SK-N-SH treated with all-trans-retinoic acid at 6 μM for 48 hours (cell line): Measurements from ENCODE around the gene MUS81.
A peak's percentile ranks its signal among the peaks of the same experiment; 100 is the strongest.

Experiments used
- ATAC-seq: fragments of 200-7000 bp; cut with Tn5 transposase; 3 replicates; pipeline ENCODE4 v1.9.1; 2020; ENCODE audit warnings: mild to moderate bottlenecking, moderate library complexity
- ARNTL ChIP-seq: fragments of 450-650 bp; formaldehyde crosslinking; IDR thresholded peaks from 2 replicates; pipeline ENCODE4 v1.5.0; 2020; ENCODE audit warnings: low read depth, mild to moderate bottlenecking, moderate library complexity, borderline replicate concordance
- BACH2 ChIP-seq: fragments of 250-450 bp; sonication (Bioruptor Pico); IDR thresholded peaks from 2 replicates; pipeline ENCODE4 v1.9.0; 2021; ENCODE audit warnings: mild to moderate bottlenecking, borderline replicate concordance
- CSDC2 ChIP-seq: fragments of 250-450 bp; sonication (Bioruptor Pico); IDR thresholded peaks from 2 replicates; pipeline ENCODE4 v1.5.0; 2020; ENCODE audit warnings: mild to moderate bottlenecking, moderate library complexity
- ESRRG ChIP-seq: fragments of 250-450 bp; sonication (Bioruptor Pico); IDR thresholded peaks from 2 replicates; pipeline ENCODE4 v1.6.1; 2021; ENCODE audit warnings: mild to moderate bottlenecking
- GLIS3 ChIP-seq: fragments of 250-450 bp; sonication (Bioruptor Pico); IDR thresholded peaks from 2 replicates; pipeline ENCODE4 v1.5.0; 2020; ENCODE audit warnings: mild to moderate bottlenecking, moderate library complexity
- ISL1 ChIP-seq: fragments of 250-450 bp; sonication (Bioruptor Pico); IDR thresholded peaks from 2 replicates; pipeline ENCODE4 v2.1.2; 2022; ENCODE audit warnings: mild to moderate bottlenecking, moderate library complexity
- OSR1 ChIP-seq: fragments of 250-450 bp; sonication (Bioruptor Pico); IDR thresholded peaks from 2 replicates; pipeline ENCODE4 v1.8.0; 2022; ENCODE audit warnings: moderate library complexity, mild to moderate bottlenecking, inconsistent platforms
- PPARA ChIP-seq: fragments of 250-450 bp; sonication (Bioruptor Pico); IDR thresholded peaks from 2 replicates; pipeline ENCODE4 v1.5.0; 2020; ENCODE audit warnings: mild to moderate bottlenecking, borderline replicate concordance
- RARB ChIP-seq: fragments of 250-450 bp; sonication (Bioruptor Pico); IDR thresholded peaks from 2 replicates; pipeline ENCODE4 v1.8.0; 2021; ENCODE audit warnings: mild to moderate bottlenecking, moderate library complexity
- SNAI2 ChIP-seq: fragments of 250-450 bp; sonication (Bioruptor Pico); IDR thresholded peaks from 2 replicates; pipeline ENCODE4 v1.5.0; 2020; ENCODE audit warnings: mild to moderate bottlenecking, moderate library complexity
- TCF4 ChIP-seq: fragments of 250-450 bp; sonication (Bioruptor Pico); IDR thresholded peaks from 2 replicates; pipeline ENCODE4 v1.8.0; 2021; ENCODE audit warnings: mild to moderate bottlenecking, moderate library complexity, borderline replicate concordance
- TOX ChIP-seq: fragments of 250-450 bp; sonication (Bioruptor Pico); IDR thresholded peaks from 2 replicates; pipeline ENCODE4 v1.8.0; 2021; ENCODE audit warnings: mild to moderate bottlenecking, moderate library complexity, borderline replicate concordance
- ZC3H10 ChIP-seq: fragments of 250-450 bp; sonication (Bioruptor Pico); IDR thresholded peaks from 2 replicates; pipeline ENCODE4 v1.5.1; 2021; ENCODE audit warnings: mild to moderate bottlenecking, moderate library complexity
- ZFP3 ChIP-seq: fragments of 250-450 bp; sonication (Bioruptor Pico); IDR thresholded peaks from 2 replicates; pipeline ENCODE4 v1.5.0; 2020; ENCODE audit warnings: mild to moderate bottlenecking, moderate library complexity
- ZFP30 ChIP-seq: fragments of 450-650 bp; formaldehyde crosslinking; IDR thresholded peaks from 2 replicates; pipeline ENCODE4 v1.5.0; 2022; ENCODE audit warnings: mild to moderate bottlenecking, moderate library complexity
- ZNF565 ChIP-seq: fragments of 450-650 bp; formaldehyde crosslinking; conservative IDR thresholded peaks from 2 replicates; pipeline ENCODE4 v1.5.0; 2020; ENCODE audit warnings: low read depth, mild to moderate bottlenecking, moderate library complexity
- ZNF70 ChIP-seq: fragments of 450-650 bp; formaldehyde crosslinking; IDR thresholded peaks from 2 replicates; pipeline ENCODE4 v1.5.0; 2020; ENCODE audit warnings: mild to moderate bottlenecking, moderate library complexity
- ZNF8 ChIP-seq: fragments of 450-650 bp; formaldehyde crosslinking; IDR thresholded peaks from 2 replicates; pipeline ENCODE4 v1.5.0; 2020; ENCODE audit warnings: mild to moderate bottlenecking, moderate library complexity
- TF ChIP-seq, protein P1 (sequence below): fragments of 250-450 bp; sonication (Bioruptor Pico); IDR thresholded peaks from 2 replicates; pipeline ENCODE4 v1.5.1; 2020; ENCODE audit warnings: low read depth, mild to moderate bottlenecking, moderate library complexity
- TF ChIP-seq, protein P2 (sequence below): fragments of 250-450 bp; sonication (Bioruptor Pico); IDR thresholded peaks from 2 replicates; pipeline ENCODE4 v1.8.0; 2021; ENCODE audit warnings: low read depth, mild to moderate bottlenecking, moderate library complexity, borderline replicate concordance
- TF ChIP-seq, protein P3 (sequence below): fragments of 250-450 bp; sonication (Bioruptor Pico); IDR thresholded peaks from 2 replicates; pipeline ENCODE4 v1.8.0; 2020; ENCODE audit warnings: mild to moderate bottlenecking, moderate library complexity, borderline replicate concordance
- TF ChIP-seq, protein P4 (sequence below): fragments of 250-450 bp; sonication (Bioruptor Pico); IDR thresholded peaks from 2 replicates; pipeline ENCODE4 v1.5.0; 2020; ENCODE audit warnings: mild to moderate bottlenecking, moderate library complexity
- TF ChIP-seq, protein P5 (sequence below): fragments of 250-450 bp; sonication (Bioruptor Pico); IDR thresholded peaks from 2 replicates; pipeline ENCODE4 v1.5.1; 2021; ENCODE audit warnings: mild to moderate bottlenecking, moderate library complexity

MUS81 gene

DNA sequence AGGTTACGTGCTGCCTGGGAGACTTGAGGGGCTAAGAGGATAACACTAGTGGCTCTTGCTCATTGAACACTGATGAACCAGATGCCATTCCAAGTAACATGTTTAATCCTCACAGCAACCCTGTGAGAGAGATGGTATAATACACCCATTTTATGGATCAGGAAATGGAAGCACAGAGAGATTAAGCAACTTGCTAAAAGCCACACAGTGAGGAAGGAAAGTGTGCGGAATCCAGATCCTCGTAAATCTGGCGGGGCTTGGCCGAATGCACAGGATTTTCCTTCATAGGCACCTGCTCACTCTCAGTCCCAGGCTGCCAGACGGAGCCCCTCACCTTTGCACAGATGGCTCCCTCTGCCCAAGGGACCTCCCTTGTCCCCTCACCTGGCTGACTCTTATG is 47.6 kb downstream of the MUS81 start:
- no peak for TF ChIP-seq SNAI2 (CRISPR knock-in tag)
- TF ChIP-seq, protein P1, sequence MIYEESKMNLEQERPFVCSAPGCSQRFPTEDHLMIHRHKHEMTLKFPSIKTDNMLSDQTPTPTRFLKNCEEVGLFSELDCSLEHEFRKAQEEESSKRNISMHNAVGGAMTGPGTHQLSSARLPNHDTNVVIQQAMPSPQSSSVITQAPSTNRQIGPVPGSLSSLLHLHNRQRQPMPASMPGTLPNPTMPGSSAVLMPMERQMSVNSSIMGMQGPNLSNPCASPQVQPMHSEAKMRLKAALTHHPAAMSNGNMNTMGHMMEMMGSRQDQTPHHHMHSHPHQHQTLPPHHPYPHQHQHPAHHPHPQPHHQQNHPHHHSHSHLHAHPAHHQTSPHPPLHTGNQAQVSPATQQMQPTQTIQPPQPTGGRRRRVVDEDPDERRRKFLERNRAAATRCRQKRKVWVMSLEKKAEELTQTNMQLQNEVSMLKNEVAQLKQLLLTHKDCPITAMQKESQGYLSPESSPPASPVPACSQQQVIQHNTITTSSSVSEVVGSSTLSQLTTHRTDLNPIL (CRISPR knock-in tag) = no peak
- no peak for TF ChIP-seq ZNF565 (CRISPR knock-in tag)
- TF ChIP-seq, protein P2, sequence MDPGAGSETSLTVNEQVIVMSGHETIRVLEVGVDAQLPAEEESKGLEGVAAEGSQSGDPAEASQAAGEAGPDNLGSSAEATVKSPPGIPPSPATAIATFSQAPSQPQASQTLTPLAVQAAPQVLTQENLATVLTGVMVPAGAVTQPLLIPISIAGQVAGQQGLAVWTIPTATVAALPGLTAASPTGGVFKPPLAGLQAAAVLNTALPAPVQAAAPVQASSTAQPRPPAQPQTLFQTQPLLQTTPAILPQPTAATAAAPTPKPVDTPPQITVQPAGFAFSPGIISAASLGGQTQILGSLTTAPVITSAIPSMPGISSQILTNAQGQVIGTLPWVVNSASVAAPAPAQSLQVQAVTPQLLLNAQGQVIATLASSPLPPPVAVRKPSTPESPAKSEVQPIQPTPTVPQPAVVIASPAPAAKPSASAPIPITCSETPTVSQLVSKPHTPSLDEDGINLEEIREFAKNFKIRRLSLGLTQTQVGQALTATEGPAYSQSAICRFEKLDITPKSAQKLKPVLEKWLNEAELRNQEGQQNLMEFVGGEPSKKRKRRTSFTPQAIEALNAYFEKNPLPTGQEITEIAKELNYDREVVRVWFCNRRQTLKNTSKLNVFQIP = no peak
- TF ChIP-seq ZFP30 (CRISPR knock-in tag) = no peak
- no peak for TF ChIP-seq ARNTL
- TF ChIP-seq ZNF8 (CRISPR knock-in tag) = no peak
- TF ChIP-seq OSR1 (CRISPR knock-in tag) = no peak
- TF ChIP-seq, protein P3, sequence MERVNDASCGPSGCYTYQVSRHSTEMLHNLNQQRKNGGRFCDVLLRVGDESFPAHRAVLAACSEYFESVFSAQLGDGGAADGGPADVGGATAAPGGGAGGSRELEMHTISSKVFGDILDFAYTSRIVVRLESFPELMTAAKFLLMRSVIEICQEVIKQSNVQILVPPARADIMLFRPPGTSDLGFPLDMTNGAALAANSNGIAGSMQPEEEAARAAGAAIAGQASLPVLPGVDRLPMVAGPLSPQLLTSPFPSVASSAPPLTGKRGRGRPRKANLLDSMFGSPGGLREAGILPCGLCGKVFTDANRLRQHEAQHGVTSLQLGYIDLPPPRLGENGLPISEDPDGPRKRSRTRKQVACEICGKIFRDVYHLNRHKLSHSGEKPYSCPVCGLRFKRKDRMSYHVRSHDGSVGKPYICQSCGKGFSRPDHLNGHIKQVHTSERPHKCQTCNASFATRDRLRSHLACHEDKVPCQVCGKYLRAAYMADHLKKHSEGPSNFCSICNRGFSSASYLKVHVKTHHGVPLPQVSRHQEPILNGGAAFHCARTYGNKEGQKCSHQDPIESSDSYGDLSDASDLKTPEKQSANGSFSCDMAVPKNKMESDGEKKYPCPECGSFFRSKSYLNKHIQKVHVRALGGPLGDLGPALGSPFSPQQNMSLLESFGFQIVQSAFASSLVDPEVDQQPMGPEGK = no peak
- TF ChIP-seq, protein P4, sequence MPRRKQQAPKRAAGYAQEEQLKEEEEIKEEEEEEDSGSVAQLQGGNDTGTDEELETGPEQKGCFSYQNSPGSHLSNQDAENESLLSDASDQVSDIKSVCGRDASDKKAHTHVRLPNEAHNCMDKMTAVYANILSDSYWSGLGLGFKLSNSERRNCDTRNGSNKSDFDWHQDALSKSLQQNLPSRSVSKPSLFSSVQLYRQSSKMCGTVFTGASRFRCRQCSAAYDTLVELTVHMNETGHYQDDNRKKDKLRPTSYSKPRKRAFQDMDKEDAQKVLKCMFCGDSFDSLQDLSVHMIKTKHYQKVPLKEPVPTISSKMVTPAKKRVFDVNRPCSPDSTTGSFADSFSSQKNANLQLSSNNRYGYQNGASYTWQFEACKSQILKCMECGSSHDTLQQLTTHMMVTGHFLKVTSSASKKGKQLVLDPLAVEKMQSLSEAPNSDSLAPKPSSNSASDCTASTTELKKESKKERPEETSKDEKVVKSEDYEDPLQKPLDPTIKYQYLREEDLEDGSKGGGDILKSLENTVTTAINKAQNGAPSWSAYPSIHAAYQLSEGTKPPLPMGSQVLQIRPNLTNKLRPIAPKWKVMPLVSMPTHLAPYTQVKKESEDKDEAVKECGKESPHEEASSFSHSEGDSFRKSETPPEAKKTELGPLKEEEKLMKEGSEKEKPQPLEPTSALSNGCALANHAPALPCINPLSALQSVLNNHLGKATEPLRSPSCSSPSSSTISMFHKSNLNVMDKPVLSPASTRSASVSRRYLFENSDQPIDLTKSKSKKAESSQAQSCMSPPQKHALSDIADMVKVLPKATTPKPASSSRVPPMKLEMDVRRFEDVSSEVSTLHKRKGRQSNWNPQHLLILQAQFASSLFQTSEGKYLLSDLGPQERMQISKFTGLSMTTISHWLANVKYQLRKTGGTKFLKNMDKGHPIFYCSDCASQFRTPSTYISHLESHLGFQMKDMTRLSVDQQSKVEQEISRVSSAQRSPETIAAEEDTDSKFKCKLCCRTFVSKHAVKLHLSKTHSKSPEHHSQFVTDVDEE (CRISPR knock-in tag) = no peak
- TF ChIP-seq, protein P5, sequence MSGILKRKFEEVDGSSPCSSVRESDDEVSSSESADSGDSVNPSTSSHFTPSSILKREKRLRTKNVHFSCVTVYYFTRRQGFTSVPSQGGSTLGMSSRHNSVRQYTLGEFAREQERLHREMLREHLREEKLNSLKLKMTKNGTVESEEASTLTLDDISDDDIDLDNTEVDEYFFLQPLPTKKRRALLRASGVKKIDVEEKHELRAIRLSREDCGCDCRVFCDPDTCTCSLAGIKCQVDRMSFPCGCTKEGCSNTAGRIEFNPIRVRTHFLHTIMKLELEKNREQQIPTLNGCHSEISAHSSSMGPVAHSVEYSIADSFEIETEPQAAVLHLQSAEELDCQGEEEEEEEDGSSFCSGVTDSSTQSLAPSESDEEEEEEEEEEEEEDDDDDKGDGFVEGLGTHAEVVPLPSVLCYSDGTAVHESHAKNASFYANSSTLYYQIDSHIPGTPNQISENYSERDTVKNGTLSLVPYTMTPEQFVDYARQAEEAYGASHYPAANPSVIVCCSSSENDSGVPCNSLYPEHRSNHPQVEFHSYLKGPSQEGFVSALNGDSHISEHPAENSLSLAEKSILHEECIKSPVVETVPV (CRISPR knock-in tag) = no peak
- TF ChIP-seq CSDC2 (CRISPR knock-in tag) = no peak
- no peak for TF ChIP-seq ISL1
- no peak for TF ChIP-seq PPARA (CRISPR knock-in tag)
- no peak for TF ChIP-seq TCF4 (CRISPR knock-in tag)
- TF ChIP-seq BACH2 (CRISPR knock-in tag) = no peak
- TF ChIP-seq TOX (CRISPR knock-in tag) = no peak
- no peak for TF ChIP-seq ZFP3 (CRISPR knock-in tag)
- TF ChIP-seq GLIS3 (CRISPR knock-in tag) = no peak
- TF ChIP-seq ZC3H10 = no peak
- ATAC-seq = no peak

DNA sequence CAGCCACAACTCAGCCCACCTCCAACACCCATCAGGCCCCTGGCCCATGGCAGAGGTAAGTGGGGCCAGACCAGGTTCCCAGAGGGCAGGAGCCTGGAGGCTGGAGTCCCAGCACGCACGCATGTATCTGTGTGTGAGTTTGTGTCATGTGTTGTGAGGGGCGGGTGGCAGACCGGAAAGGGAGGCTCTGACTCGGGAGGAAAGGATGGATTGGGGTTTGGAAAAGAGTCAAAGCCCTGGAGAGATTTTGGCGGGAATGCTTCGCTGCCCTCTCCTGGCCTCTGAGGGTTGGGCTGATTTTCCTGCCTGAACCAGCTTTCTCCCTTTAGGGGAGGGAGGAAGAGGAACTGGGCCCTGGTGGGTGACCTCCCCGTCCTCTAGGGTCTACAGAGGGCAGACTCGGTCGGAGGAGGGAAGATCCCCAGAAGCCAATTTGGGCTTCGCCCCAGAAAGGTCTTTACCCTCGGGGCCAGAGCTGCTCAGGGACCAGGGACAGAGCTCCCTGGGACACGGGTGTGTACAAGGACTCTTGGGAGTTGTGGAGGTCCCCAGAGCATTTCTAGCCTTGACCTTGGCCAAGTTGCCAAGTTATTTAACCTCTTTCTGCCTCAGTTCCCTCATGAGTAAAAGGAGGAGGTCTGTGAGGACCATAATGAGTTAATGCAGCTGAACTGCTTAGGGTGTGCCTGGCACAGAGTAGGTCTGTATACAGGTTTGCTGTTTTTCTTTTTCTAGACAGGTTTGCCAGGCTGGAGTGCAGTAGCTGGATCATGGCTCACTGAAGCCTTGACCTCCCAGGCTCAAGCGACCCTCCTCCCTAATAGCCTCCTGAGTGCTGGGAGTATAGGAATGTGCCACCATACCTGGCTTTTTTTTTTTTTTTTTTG is 51.7 kb downstream of the MUS81 start:
- ATAC-seq = peak; percentile 35
- TF ChIP-seq ZNF8 (CRISPR knock-in tag) (no peak), PPARA (CRISPR knock-in tag) (no peak), ZNF70 (CRISPR knock-in tag) (0 out of 2 replicates have a peak, but pooled peaks have one; percentile 27)

DNA sequence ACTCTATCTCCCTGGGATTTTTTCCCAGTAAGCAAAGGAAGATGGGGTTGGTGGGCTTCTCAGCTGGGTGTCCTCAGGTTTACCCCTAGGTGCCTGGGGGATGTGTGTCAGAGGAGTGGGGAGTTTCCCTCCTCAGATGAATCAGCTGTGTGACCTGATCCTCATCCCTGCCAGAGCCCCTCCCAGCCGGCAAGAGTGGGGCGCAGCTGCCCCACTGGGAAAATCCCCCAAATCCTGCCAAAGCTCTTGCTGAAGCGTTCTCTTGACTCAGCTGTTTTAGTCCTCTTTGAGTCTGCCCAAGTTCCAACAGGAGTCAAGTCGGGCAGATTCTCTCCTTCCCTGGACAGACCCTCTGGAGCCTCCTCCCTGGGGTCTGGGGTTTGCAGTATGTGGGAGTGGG is 52.6 kb downstream of the MUS81 start:
- ATAC-seq = no peak
- TF ChIP-seq BACH2 (CRISPR knock-in tag) = no peak
- TF ChIP-seq ESRRG (CRISPR knock-in tag) = no peak
- TF ChIP-seq, protein P2 = no peak
- TF ChIP-seq OSR1 (CRISPR knock-in tag) = no peak
- TF ChIP-seq CSDC2 (CRISPR knock-in tag) = no peak
- no peak for TF ChIP-seq RARB (CRISPR knock-in tag)
- TF ChIP-seq GLIS3 (CRISPR knock-in tag) = no peak
- TF ChIP-seq ARNTL = no peak
- TF ChIP-seq, protein P1 (CRISPR knock-in tag) = no peak
- TF ChIP-seq ISL1 = no peak
- TF ChIP-seq ZNF70 (CRISPR knock-in tag) = no peak
- TF ChIP-seq, protein P3 = no peak
